Transverse colon (tissue), 4 donors: ENCODE measurements around the gene TUSC2. TPM values are rescaled to one million over a fixed set of nuclear protein-coding genes. Genes with fewer than 3 reads are reported as not detected.

Source experiments
- DNase-seq: peaks from one replicate; pipeline ENCODE4 v3.0.0-alpha.2; 2019
- H3K27ac ChIP-seq, 4 donors: fragments of 200-600 bp; sonication (generic); 2 replicates each; pipeline ENCODE4 v1.5.1; 2016 to 2018; ENCODE audit warnings: inconsistent platforms in 4 of 4
- H3K27me3 ChIP-seq: fragments of 200-600 bp; sonication (generic); 2 replicates; pipeline ENCODE4 v1.5.1; 2017; ENCODE audit warnings: inconsistent platforms
- H3K36me3 ChIP-seq, 4 donors: fragments of 200-600 bp; sonication (generic); 2 replicates each; pipeline ENCODE4 v1.5.1; 2017 to 2019; ENCODE audit warnings: inconsistent platforms in 4 of 4
- H3K4me1 ChIP-seq, 4 donors: fragments of 200-600 bp; sonication (generic); 2 replicates each; pipeline ENCODE4 v1.5.1; 2017 to 2020; ENCODE audit warnings: inconsistent platforms in 4 of 4
- H3K4me3 ChIP-seq, 4 donors: fragments of 200-600 bp; sonication (generic); 1 replicate in 1 of 4; 2 replicates in 3 of 4; pipeline versions ENCODE4 v1.5.1 to v1.6.1; 2017 to 2019; ENCODE audit warnings: inconsistent platforms in 4 of 4
- H3K9me3 ChIP-seq, 2 donors: fragments of 200-600 bp; sonication (generic); 2 replicates each; pipeline ENCODE4 v1.5.1; 2017 to 2019; ENCODE audit warnings: inconsistent platforms in 2 of 2
- EP300 ChIP-seq: sonication (generic); formaldehyde crosslinking; IDR thresholded peaks from one replicate; pipeline ENCODE4 v1.6.1; 2017; ENCODE audit warnings: antibody characterized with exemption, low read depth
- POLR2A ChIP-seq: fragments of 450-650 bp; IDR thresholded peaks from one replicate; pipeline ENCODE4 v1.6.1; 2016; ENCODE audit warnings: antibody characterized with exemption, mild to moderate bottlenecking, moderate library complexity
- POLR2AphosphoS5 ChIP-seq, 3 donors: sonication (generic); formaldehyde crosslinking; IDR thresholded peaks; one replicate each; pipeline ENCODE4 v1.6.1; 2016; ENCODE audit warnings: antibody characterized with exemption in 3 of 3
- WGBS, 2 donors: methylation state at CpG; one replicate each; pipeline ENCODE4 v1.1.5; 2018; ENCODE audit warnings: low coverage in 1 of 2; 5-methylcytosine and 5-hydroxymethylcytosine counted together
- in situ Hi-C, 4 donors: fragments of 200-750 bp; cut with MboI; loops; one replicate each; pipeline versions ENCODE4 v1.15.0 to v1.15.1; 2017; ENCODE audit warnings: low sequenced_read_pairs in 3 of 4, low pct_ligation_motif_present in 1 of 4, low pct_unique_long_range_greater_than_20kb in 1 of 4
- intact Hi-C: fragments of 100-400 bp; cut with DNase I; formaldehyde crosslinking; loops from one replicate; pipeline ENCODE4 v1.15.1; 2023; ENCODE audit warnings: low total_unique reads
- total RNA-seq, 4 donors: library from RNA; depleted of rRNA; stranded (reverse); fragments of >200 nt; gene quantifications; one replicate each; pipeline ENCODE4 v1.1.0, GENCODE V29; 2016
- TF ChIP-seq, protein P1 (sequence below), 5 experiments: fragments of 200-600 bp in 3 of 5; fragments of 450-650 bp in 2 of 5; sonication (generic) in 3 of 5; IDR thresholded peaks; 1 replicate in 2 of 5; 2 replicates in 3 of 5; pipeline ENCODE4 v1.5.1; 2016 to 2017; ENCODE audit warnings: antibody characterized with exemption in 5 of 5, inconsistent platforms in 3 of 5, mild to moderate bottlenecking in 2 of 5, moderate library complexity in 1 of 5

The TUSC2 gene
- total RNA-seq, 4 donors from 2014 or later = 7.9 to 39.6 (median 28.0) TPM

DNA sequence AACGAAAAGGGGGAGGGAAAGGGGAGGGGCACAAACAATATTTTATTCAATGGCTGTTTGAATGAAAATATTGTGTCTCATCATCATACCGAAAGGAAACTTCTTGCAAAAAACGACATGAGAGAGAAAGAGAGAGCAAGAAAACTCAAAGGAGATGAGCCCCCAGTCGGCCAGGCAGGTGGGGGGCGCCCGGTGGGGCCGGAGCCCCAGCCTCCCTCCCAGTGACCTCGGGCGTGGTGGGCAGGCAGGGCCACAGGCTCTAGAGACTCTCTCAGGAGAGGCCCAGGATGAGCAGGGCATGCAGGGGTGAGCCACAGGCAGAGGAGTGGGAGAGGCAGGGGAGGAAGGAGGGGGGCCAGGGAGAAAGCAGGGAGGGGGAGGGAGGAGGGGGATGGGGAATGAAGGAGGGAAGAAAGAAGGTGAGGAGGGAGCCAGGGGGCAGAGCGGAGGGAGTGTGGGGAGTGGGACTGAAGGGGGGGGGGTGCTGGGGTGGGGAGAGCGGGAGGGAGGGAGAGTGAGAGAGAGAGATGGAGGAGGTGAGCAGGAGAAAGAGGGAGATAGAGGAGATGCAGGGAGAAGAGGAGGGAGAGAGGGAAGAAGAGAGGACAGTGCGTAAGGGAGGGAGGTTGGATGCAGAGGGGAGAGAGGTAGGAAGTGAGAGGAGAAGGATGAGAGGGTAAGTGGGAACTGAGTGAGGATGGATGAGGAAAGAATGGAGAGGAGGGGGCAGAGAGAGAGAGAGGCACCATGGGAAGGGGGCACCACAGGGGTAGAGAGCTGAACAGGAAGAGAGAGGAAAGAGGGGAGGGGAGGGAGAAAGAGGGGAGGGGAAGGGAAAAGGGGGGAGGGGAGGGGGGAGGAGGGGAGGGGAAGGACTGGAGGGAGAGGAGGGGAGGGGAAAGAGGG, 45.4 kb upstream of the TUSC2 start:
- intact Hi-C loops = loop anchor here (10.0 kb wide), 1 partner anchor 171 kb away; no protein-coding TSS in a partner anchor
- in situ Hi-C loops = loop anchor here in 1 of 4 donors (25.0 kb wide), 1 partner anchor 189 kb away; the partner anchor contains the start of genes C3orf18 and HEMK1
- WGBS, 2 donors = 29 to 57% methylated on average over 4 to 11 of the region's 12 CpGs

DNA sequence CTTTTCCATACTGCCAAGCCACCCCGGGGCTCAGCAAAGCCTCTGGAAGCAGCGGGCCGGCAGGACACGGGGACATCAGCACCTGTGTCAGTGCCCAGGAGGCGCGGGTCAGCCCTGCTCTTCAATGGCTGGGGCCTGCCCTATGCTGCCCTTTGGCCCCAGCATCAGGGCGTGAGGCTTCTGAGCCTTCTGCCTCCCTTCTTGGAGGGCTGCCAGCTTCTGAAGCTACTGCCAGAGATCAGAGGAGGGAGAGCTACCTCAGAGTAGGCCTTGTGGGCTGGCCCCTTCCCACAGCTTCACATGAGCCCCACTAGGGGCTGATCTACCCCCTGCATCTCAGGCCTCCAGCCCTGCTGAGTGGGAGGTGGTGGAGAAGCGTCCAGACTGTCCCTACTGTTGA, 44.3 kb upstream of the TUSC2 start:
- intact Hi-C loops = loop anchor here (10.0 kb wide), 1 partner anchor 172 kb away; no protein-coding TSS in a partner anchor
- H3K27me3 ChIP-seq = peaks cover 4% of the 10 kb centered on the region
- no peaks in the 10 kb centered on the region for H3K36me3 ChIP-seq
- TF ChIP-seq, protein P1, sequence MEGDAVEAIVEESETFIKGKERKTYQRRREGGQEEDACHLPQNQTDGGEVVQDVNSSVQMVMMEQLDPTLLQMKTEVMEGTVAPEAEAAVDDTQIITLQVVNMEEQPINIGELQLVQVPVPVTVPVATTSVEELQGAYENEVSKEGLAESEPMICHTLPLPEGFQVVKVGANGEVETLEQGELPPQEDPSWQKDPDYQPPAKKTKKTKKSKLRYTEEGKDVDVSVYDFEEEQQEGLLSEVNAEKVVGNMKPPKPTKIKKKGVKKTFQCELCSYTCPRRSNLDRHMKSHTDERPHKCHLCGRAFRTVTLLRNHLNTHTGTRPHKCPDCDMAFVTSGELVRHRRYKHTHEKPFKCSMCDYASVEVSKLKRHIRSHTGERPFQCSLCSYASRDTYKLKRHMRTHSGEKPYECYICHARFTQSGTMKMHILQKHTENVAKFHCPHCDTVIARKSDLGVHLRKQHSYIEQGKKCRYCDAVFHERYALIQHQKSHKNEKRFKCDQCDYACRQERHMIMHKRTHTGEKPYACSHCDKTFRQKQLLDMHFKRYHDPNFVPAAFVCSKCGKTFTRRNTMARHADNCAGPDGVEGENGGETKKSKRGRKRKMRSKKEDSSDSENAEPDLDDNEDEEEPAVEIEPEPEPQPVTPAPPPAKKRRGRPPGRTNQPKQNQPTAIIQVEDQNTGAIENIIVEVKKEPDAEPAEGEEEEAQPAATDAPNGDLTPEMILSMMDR (IDR thresholded peaks at IDR 0.05) = no peak
- TF ChIP-seq POLR2AphosphoS5 (IDR thresholded peaks at IDR 0.05) = no peak
- TF ChIP-seq EP300 = no peak
- TF ChIP-seq POLR2A = no peak
- DNase-seq = peak; percentile 75
- H3K9me3 ChIP-seq = no peaks in the 10 kb centered on the region
- H3K4me3 ChIP-seq = no peak overlapping the region
- no peak overlapping the region for H3K27ac ChIP-seq
- 45% methylated on average over 8 of the region's 8 CpGs; no CpG with 5 or more reads in 1 of the 2 donors for WGBS, 2 donors
- H3K4me1 ChIP-seq = peaks cover 0 to 9% (median 0%) of the 10 kb centered on the region in 4 donors
- in situ Hi-C loops = loop anchor here in 1 of 4 donors (25.0 kb wide), 1 partner anchor 190 kb away; the partner anchor contains the start of genes C3orf18 and HEMK1

More for the DNA sequence above, 45.4 kb upstream of the TUSC2 start:
- Histone ChIP-seq H3K4me3 (no peak overlapping the region), H3K4me1 (peaks cover 0 to 9% (median 0%) of the 10 kb centered on the region in 4 donors), H3K27me3 (peaks cover 4% of the 10 kb centered on the region), H3K27ac (no peak overlapping the region), H3K9me3 (no peaks in the 10 kb centered on the region), H3K36me3 (no peaks in the 10 kb centered on the region)
- TF ChIP-seq EP300 (no peak), POLR2A (no peak), POLR2AphosphoS5 (IDR thresholded peaks at IDR 0.05) (no peak)
- TF ChIP-seq, protein P1 (IDR thresholded peaks at IDR 0.05) = no peak
- DNase-seq = no peak

DNA sequence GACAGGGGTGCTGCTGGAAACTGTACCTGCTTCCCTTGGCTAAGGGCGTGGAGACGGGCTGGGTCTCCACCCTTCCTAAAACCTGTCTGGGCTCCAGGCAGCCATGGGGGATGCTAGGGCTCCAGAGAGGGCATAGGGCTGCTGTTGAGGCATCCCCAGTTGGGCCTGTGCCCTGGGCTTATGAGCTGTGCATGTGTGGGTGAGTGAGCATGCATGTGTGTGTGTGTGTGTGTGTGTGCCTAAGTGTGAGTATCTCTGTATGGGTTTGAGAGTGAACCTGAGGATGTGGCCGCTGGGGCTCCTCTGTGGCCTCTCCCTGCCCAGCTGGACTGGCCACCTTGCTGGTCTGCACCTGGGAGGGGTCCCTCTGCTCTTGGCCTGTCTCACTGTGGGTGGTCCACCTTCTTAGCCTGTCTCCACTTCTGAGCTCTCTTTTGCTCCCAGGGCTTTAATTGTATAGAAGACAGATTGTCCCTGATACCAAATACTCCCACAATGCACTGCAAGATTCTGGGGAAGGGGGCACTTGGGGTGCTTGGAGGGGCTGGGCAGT, 43.2 kb upstream of the TUSC2 start:
- in situ Hi-C loops = loop anchor here in 1 of 4 donors (25.0 kb wide), 1 partner anchor 191 kb away; the partner anchor contains the start of genes C3orf18 and HEMK1
- WGBS, 2 donors = 86% methylated on average over 2 of the region's 3 CpGs; no CpG with 5 or more reads in 1 of the 2 donors

More for the DNA sequence above, 43.2 kb upstream of the TUSC2 start:
- no peak overlapping the region for H3K4me3 ChIP-seq
- no peaks in the 10 kb centered on the region for H3K36me3 ChIP-seq
- peaks cover 4% of the 10 kb centered on the region for H3K27me3 ChIP-seq
- H3K9me3 ChIP-seq = no peaks in the 10 kb centered on the region
- DNase-seq = no peak
- no peak overlapping the region for H3K27ac ChIP-seq
- intact Hi-C loops = loop anchor here (10.0 kb wide), 1 partner anchor 174 kb away; no protein-coding TSS in a partner anchor
- peaks cover 0 to 9% (median 0%) of the 10 kb centered on the region in 4 donors for H3K4me1 ChIP-seq
- TF ChIP-seq POLR2A (no peak), EP300 (no peak), POLR2AphosphoS5 (IDR thresholded peaks at IDR 0.05) (no peak)
- TF ChIP-seq, protein P1 (IDR thresholded peaks at IDR 0.05) = no peak
